Activated CD4-positive, alpha-beta memory T cell treated with anti-CD3 and anti-CD28 coated beads, Interleukin-2, amount 10 ng/mL, durations not matched to agents 7 days and 5 days (primary cell): ENCODE data around the gene HECTD1. TPM values are rescaled to one million over a fixed set of nuclear protein-coding genes. Genes with fewer than 3 reads are reported as not detected.
"Not testable (repeated sequence)": the region's sequence is repeated elsewhere in the genome, so short reads cannot be mapped to it uniquely, and the experiment has no call there.

Source experiments
- CTCF ChIA-PET: fragments of 350-600 bp; sonication (Branson Sonifier 250); formaldehyde crosslinking; loops from one replicate; lab custom pipeline; 2021; ENCODE audit warnings: antibody characterized with exemption, inconsistent platforms; lab: Charles Lee
- POLR2A ChIA-PET: fragments of 350-600 bp; sonication (Branson Sonifier 250); formaldehyde crosslinking; loops from one replicate; lab custom pipeline; 2021; ENCODE audit warnings: antibody characterized with exemption; lab: Charles Lee
- DNase-seq: peaks from one replicate; pipeline ENCODE4 v3.0.0-alpha.2; 2020
- H3K27ac Mint-ChIP-seq: one replicate; pipeline ENCODE4 v1.8.0; 2021; ENCODE audit warnings: mild to moderate bottlenecking, mixed read lengths
- H3K27me3 Mint-ChIP-seq: one replicate; pipeline ENCODE4 v1.8.0; 2021; ENCODE audit warnings: mixed read lengths
- H3K36me3 Mint-ChIP-seq: one replicate; pipeline ENCODE4 v1.8.0; 2021; ENCODE audit warnings: low read depth, mixed read lengths
- H3K4me1 Mint-ChIP-seq: one replicate; pipeline ENCODE4 v1.8.0; 2021; ENCODE audit warnings: mixed read lengths
- H3K4me3 Mint-ChIP-seq: one replicate; pipeline ENCODE4 v1.8.0; 2021; ENCODE audit warnings: mild to moderate bottlenecking, mixed read lengths
- H3K9me3 Mint-ChIP-seq: one replicate; pipeline ENCODE4 v1.8.0; 2021; ENCODE audit warnings: mixed read lengths
- total RNA-seq, 2 experiments: library from RNA; stranded (reverse); gene quantifications; one replicate each; pipeline ENCODE4 v1.2.3, GENCODE V29; 2021

HECTD1 gene
- total RNA-seq, 2 experiments from 2014 or later = 85.1 to 92.3 TPM

DNA sequence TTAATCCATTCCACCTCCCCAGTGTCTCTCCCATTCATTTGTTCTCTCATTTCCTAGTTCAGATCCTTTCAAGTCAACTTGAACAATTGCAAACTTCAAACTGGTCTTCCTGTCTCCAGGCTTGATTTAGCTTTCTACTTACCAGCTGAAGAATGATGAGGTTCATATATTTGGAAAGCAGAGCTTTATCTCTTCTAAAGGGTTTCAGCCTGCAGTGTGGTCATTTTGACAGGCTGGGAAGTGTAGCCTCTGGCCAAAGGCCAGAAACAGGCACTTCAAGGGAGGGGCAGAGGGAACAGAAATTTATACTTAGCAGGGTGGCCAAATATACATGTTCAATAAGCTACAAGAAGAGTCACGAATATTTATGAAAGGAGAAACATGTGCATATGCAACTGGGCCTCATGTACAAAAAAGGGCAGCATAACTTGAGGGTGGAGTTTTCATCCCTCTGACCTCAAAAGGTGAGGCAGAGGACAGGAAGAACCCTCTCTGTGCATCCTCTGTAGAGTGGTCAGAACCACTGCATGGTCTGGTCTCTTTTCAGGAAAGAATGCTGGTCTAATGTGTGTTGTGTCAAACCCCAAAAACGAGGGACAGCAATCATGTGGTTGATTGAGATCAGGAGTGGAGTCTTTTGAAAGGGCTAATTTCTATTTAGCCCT, 34.0 kb upstream of the HECTD1 start:
- no peak overlapping the region for H3K27ac Mint-ChIP-seq
- ChIA-PET CTCF (no interaction called here), POLR2A (no interaction called here)
- no peaks in the 10 kb centered on the region for H3K9me3 Mint-ChIP-seq
- H3K4me3 Mint-ChIP-seq = no peak overlapping the region
- peaks cover 15% of the 10 kb centered on the region for H3K4me1 Mint-ChIP-seq
- H3K27me3 Mint-ChIP-seq = no peaks in the 10 kb centered on the region
- H3K36me3 Mint-ChIP-seq = no peaks in the 10 kb centered on the region
- DNase-seq = no peak

DNA sequence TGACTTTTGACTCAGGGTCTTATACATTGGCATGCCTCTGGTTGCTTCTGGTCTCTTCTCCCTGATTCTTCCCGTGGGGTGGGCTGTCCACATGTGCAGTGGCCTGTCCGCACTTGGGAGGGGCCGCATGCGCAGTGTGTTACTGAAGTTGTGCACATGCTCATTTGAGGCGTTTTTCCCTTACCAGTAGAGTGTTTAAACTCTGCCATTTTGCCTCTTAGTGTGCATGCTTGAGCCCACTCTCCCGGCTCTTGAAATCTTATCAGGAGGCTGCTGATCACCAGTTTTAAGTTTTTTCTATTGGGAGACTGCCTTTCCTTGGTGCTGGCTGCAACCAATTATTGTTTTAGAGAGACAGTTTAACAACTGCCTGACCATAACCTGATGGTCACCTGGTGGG, 32.1 kb upstream of the HECTD1 start:
- ChIA-PET CTCF (no interaction called here), POLR2A (no interaction called here)
- Mint-ChIP-seq H3K36me3 (no peaks in the 10 kb centered on the region), H3K27ac (no peak overlapping the region), H3K9me3 (no peaks in the 10 kb centered on the region), H3K4me3 (no peak overlapping the region), H3K4me1 (peaks cover 15% of the 10 kb centered on the region), H3K27me3 (no peaks in the 10 kb centered on the region)
- no peak for DNase-seq

DNA sequence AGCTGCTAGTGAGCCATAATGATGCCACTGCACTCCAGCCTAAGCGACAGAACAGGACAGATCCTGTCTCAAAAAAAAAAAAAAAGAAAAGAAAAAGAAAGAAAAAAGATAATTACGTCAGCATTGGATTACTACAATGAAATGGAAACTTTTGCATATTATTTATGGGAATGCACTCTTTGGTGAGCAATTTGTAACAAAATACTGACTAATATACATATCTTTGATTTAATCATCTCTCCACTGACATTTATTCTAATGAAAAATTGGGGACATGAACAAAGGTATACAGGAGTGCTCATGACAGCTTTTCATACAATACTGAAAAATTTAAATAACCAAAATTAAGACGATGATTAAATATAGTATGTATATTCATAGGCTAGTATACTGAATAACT, 27.9 kb upstream of the HECTD1 start:
- H3K4me3 Mint-ChIP-seq = no peak overlapping the region
- CTCF ChIA-PET = no interaction called here

DNA sequence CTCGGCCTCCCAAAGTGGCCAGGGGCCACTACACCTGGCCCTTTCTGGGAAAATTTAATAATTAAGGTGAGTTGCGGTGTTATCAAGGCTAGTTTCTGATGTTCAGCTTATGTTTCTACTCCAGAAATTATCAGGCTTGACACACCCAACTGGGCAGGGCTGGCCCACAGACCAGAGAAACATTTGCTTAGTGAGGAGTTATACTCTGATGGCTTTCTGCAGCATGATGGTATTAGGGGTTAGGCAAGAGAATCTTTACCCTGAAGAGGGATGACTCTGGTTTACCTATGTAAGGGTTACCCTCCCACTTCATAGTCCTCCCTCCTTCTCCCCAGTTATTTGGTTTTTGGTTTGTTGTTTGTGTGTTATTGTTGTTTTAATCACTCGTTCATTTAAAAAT, 24.5 kb upstream of the HECTD1 start:
- no peak for DNase-seq
- Mint-ChIP-seq H3K9me3 (no peaks in the 10 kb centered on the region), H3K4me3 (no peak overlapping the region), H3K27me3 (peaks cover 3% of the 10 kb centered on the region), H3K27ac (no peak overlapping the region), H3K36me3 (no peaks in the 10 kb centered on the region), H3K4me1 (no peaks in the 10 kb centered on the region)
- ChIA-PET CTCF (interaction anchor here (0.7 kb wide), 1 partner anchor 124 kb away, joined by 3 read pairs; no protein-coding TSS in a partner anchor), POLR2A (no interaction called here)

More for the DNA sequence above, 27.9 kb upstream of the HECTD1 start:
- Mint-ChIP-seq H3K27me3 (no peaks in the 10 kb centered on the region), H3K9me3 (no peaks in the 10 kb centered on the region), H3K4me1 (peaks cover 2% of the 10 kb centered on the region), H3K27ac (no peak overlapping the region), H3K36me3 (no peaks in the 10 kb centered on the region)
- POLR2A ChIA-PET = no interaction called here
- DNase-seq = no peak

DNA sequence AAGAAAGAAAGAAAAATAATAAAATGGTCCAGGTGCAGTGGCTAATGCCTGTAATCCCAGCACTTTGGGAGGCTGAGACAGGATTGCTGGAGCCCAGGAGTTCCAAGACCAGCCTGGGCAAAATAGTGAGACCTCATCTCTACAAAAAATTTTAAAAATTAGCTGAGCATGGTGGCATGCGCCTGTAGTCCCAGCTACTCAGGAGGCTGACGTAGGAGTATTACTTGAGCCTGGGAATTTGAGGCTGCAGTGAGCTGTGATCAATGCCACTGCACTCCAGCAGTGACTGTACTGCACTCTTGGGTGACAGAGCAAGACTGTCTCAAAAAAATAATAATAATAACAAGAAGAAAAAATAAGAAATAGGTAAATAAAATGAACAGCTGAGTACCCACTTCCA, 23.7 kb upstream of the HECTD1 start:
- H3K36me3 Mint-ChIP-seq, H3K4me3 Mint-ChIP-seq, H3K4me1 Mint-ChIP-seq, DNase-seq, H3K9me3 Mint-ChIP-seq, H3K27me3 Mint-ChIP-seq, POLR2A ChIA-PET, H3K27ac Mint-ChIP-seq: not testable (repeated sequence)
- CTCF ChIA-PET = interaction anchor here (0.7 to 1.2 kb wide), 2 partner anchors 12 to 101 kb away, joined by 3 read pairs; no protein-coding TSS in a partner anchor

DNA sequence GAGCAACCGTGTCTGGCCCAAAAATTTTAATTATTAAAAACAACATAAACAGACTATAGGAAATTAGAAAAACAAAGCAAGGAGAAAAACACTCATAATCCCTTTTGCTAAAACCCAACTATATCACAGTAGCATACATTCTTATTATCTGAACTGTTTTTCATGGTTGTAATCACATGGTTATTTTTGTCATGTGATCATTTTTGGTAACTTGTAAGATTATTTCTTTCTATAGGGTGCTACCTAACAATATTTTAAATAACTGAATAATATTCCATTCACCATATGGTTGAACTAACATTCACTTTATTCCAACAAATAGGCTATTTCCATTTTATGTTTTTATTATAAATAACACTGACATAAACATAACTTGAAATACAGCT, 23.0 kb upstream of the HECTD1 start:
- ChIA-PET CTCF (interaction anchor here (1.2 kb wide), 1 partner anchor 12 kb away, joined by 3 read pairs; no protein-coding TSS in a partner anchor), POLR2A (no interaction called here)
- Mint-ChIP-seq H3K4me3 (no peak overlapping the region), H3K4me1 (no peaks in the 10 kb centered on the region), H3K27me3 (peaks cover 3% of the 10 kb centered on the region), H3K27ac (no peak overlapping the region), H3K36me3 (no peaks in the 10 kb centered on the region), H3K9me3 (no peaks in the 10 kb centered on the region)
- no peak for DNase-seq

DNA sequence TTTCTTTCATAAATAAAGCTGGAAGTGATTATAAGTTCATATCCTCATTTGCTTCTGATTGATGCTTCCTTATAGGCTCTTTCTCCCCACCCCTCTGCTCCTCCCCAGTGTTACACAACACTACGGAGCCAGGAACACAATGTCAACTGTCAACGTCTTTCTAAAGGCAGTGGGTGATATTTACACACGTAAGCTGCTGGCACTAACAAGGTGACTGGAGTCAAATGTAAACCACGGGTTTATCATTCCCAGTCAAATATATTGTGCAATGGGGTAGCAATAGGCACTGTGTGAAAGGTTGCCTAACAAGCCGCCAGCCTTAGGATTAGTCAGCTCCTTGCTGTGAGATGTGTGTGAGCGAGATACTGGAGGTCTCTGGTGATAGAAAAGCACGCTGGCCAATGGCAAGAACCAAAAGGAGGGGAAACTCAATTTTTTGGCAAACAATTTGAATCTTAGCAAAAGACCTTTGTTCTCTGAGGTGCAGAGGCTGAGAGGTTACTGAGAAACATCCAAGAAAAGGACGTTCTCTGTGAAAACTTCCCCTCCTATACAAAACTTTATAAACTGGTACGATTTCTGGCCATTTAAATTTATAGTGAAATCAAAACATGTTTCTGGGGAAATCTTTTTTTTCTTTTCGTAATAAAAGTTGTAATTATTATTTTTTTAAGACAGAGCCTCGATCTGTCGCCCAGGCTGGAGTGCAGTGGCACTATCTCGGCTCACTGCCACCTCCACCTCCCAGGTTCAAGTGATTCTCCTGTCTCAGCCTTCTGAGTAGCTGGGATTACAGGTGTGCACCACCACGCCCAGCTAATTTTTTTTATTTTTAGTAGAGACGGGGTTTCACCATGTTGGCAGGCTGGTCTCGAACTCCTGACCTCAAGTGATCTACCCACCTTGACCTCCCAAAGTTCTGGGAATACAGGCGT, 22.3 kb upstream of the HECTD1 start:
- Mint-ChIP-seq H3K9me3 (no peaks in the 10 kb centered on the region), H3K27me3 (peaks cover 3% of the 10 kb centered on the region), H3K27ac (no peak overlapping the region), H3K4me1 (no peaks in the 10 kb centered on the region), H3K36me3 (no peaks in the 10 kb centered on the region), H3K4me3 (no peak overlapping the region)
- no peak for DNase-seq
- ChIA-PET POLR2A (interaction anchor here (0.9 kb wide), 1 partner anchor 21 kb away, joined by 3 read pairs; no protein-coding TSS in a partner anchor), CTCF (interaction anchor here (1.2 kb wide), 1 partner anchor 13 kb away, joined by 3 read pairs; no protein-coding TSS in a partner anchor)

DNA sequence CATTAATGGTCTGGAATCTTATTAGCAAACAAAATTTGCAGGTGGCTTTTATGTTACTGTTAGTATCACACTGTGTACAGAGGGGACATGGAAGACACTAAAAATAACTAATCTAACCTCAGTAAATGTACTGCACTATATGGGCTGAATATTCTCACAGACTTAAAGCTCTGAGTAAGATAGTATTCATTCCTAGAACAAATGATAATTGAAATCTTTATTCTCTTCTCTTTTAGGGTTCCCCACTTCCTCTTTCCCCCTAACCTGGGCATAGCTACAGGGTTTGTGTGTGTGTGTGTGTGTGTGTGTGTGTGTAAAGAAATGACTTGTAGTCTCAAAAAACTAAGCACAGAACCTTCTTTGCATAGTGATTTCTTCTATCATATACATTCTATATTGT, 21.4 kb upstream of the HECTD1 start:
- DNase-seq = no peak
- CTCF ChIA-PET = no interaction called here
- POLR2A ChIA-PET = interaction anchor here (0.9 kb wide), 1 partner anchor 20 kb away, joined by 3 read pairs; no protein-coding TSS in a partner anchor
- H3K4me1 Mint-ChIP-seq = no peaks in the 10 kb centered on the region
- H3K36me3 Mint-ChIP-seq = no peaks in the 10 kb centered on the region
- no peak overlapping the region for H3K27ac Mint-ChIP-seq
- H3K9me3 Mint-ChIP-seq = no peaks in the 10 kb centered on the region
- no peak overlapping the region for H3K4me3 Mint-ChIP-seq
- peaks cover 3% of the 10 kb centered on the region for H3K27me3 Mint-ChIP-seq

DNA sequence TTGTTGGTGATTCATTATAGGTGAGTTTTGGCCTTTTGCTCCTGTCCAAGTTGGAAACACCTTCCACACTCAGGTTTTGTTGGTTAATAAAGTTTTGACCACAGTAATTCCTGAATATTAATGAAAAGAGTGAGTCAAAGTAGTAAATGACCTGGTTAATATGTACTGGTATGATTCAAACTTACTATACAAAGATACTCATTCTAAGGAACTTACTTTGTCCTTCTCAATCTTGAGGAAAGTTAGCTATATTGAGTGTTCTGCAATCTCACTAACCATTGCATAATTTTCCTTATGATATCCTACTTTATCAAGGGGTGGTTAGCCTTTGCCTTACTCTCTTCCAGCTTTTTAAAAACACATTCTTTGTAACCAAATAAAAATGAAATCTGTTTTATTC, 20.9 kb upstream of the HECTD1 start:
- peaks cover 3% of the 10 kb centered on the region for H3K27me3 Mint-ChIP-seq
- H3K4me3 Mint-ChIP-seq = no peak overlapping the region
- POLR2A ChIA-PET = no interaction called here
- CTCF ChIA-PET = no interaction called here
- no peaks in the 10 kb centered on the region for H3K4me1 Mint-ChIP-seq
- H3K27ac Mint-ChIP-seq = no peak overlapping the region
- H3K9me3 Mint-ChIP-seq = no peaks in the 10 kb centered on the region
- DNase-seq = no peak
- no peaks in the 10 kb centered on the region for H3K36me3 Mint-ChIP-seq

DNA sequence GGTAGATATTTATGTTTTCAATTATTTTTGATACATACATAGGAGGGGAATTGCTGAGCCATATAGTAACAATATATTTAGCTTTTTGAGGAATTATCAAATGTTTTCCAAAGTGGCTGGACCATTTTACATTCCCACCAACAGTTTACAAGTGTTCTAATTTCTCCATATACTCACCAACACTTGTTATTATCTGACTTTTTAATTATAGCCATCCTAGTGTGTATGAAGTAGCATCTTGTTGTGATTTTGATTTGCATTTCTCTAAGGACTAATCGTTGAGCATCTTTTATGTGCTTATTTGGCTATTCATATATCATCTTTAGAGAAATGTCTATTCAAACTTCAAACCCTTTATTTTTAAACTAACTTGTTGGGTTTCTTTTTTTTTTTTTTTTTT, 17.2 kb upstream of the HECTD1 start:
- ChIA-PET CTCF (no interaction called here), POLR2A (interaction anchor here (1.0 kb wide), 1 partner anchor 17 kb away, joined by 3 read pairs; the partner anchor contains the start of gene HECTD1)
- no peaks in the 10 kb centered on the region for H3K4me1 Mint-ChIP-seq

DNA sequence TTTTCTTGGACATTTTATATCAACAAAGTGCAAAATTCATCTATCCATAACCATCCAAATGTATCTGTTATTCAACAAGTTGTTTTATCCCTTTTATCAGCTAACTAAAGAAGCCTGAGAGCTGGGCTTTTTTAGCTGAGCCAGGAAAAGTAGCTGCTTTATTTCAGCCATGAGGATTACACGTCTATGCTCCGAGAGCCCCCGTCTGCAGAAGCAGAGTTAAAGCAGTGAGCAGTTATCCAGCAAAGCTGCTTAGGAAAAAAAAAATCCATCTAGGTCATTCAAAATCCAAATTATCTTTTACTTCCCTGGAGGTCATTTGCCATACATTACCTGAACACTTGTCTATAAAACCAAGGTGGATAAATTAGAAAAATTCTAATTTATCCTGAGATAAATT, 15.7 kb upstream of the HECTD1 start:
- Mint-ChIP-seq H3K4me1 (no peaks in the 10 kb centered on the region), H3K9me3 (no peaks in the 10 kb centered on the region), H3K27me3 (peaks cover 1% of the 10 kb centered on the region), H3K27ac (no peak overlapping the region), H3K36me3 (no peaks in the 10 kb centered on the region), H3K4me3 (no peak overlapping the region)
- ChIA-PET POLR2A (no interaction called here), CTCF (interaction anchor here (1.0 kb wide), 1 partner anchor 16 kb away, joined by 4 read pairs; the partner anchor contains the start of gene HECTD1)
- DNase-seq = no peak

More for the DNA sequence above, 17.2 kb upstream of the HECTD1 start:
- H3K27me3 Mint-ChIP-seq = peaks cover 4% of the 10 kb centered on the region
- no peaks in the 10 kb centered on the region for H3K9me3 Mint-ChIP-seq
- DNase-seq = no peak
- no peaks in the 10 kb centered on the region for H3K36me3 Mint-ChIP-seq
- H3K27ac Mint-ChIP-seq = no peak overlapping the region
- no peak overlapping the region for H3K4me3 Mint-ChIP-seq

DNA sequence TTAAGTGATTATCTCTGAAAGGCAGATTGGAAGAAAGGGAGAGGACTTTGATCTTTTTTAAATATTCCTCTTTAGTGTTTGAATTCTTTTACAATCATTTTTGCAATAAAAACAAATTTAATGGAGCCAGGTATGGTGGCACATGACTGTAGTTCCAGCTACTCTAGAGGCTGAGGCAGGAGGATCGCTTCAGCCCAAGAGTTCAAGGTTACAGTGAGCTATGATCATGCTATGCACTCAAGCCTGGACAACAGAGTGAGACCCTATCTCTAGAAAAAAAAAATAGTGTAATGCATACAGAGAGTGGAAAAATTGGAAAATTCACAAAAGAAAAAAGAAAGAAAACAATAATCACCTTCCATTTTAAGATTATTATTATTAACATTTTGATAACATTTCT, 15.2 kb upstream of the HECTD1 start:
- ChIA-PET POLR2A (no interaction called here), CTCF (interaction anchor here (1.0 kb wide), 1 partner anchor 15 kb away, joined by 4 read pairs; the partner anchor contains the start of gene HECTD1)
- Mint-ChIP-seq H3K4me1 (no peaks in the 10 kb centered on the region), H3K27me3 (peaks cover 1% of the 10 kb centered on the region), H3K4me3 (no peak overlapping the region), H3K36me3 (no peaks in the 10 kb centered on the region), H3K27ac (no peak overlapping the region), H3K9me3 (no peaks in the 10 kb centered on the region)
- no peak for DNase-seq

DNA sequence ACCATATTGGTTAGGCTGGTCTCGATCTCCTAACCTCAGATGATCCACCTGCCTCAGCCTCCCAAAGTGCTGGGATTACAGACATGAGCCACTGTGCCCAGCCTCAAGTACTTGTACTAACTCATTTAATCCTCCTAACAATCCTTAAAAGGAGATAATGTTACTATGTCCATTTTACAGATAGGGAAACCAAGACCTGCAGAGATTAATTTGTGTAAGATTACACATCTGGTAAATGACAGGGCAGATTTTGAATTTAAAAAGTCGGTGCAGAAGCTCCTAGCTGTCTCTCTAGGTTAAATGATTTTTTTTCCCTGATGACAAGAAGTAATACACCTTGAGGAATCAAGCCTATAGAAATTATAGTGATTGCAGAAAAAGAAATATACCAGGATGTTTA, 13.7 kb upstream of the HECTD1 start:
- H3K4me1 Mint-ChIP-seq = no peaks in the 10 kb centered on the region
- ChIA-PET CTCF (no interaction called here), POLR2A (no interaction called here)

More for the DNA sequence above, 13.7 kb upstream of the HECTD1 start:
- H3K4me3 Mint-ChIP-seq = no peak overlapping the region
- H3K9me3 Mint-ChIP-seq = no peaks in the 10 kb centered on the region
- H3K36me3 Mint-ChIP-seq = no peaks in the 10 kb centered on the region
- no peak for DNase-seq
- no peak overlapping the region for H3K27ac Mint-ChIP-seq
- peaks cover 1% of the 10 kb centered on the region for H3K27me3 Mint-ChIP-seq
